HL-60/S4 treated with retinoic acid at 250 ng/mL for 4 days and 3 days (cell line): ENCODE data around the gene TSSC4.

Source experiments
- in situ Hi-C: fragments of 300-500 bp; cut with MboI; formaldehyde crosslinking; loops from 2 replicates; pipeline ENCODE4 v1.7.0; 2022; ENCODE audit warnings: low sequenced_read_pairs

The TSSC4 gene

GRCh38 chr11:2444821-2445745, 44.5 kb downstream of the TSSC4 start, which contains the start of gene KCNQ1:
TSS of gene KCNQ1 (plus strand) at chr11:2445008. CDS start at chr11:2445099, 91 bp downstream.
- in situ Hi-C loops = no loop called here

DNA sequence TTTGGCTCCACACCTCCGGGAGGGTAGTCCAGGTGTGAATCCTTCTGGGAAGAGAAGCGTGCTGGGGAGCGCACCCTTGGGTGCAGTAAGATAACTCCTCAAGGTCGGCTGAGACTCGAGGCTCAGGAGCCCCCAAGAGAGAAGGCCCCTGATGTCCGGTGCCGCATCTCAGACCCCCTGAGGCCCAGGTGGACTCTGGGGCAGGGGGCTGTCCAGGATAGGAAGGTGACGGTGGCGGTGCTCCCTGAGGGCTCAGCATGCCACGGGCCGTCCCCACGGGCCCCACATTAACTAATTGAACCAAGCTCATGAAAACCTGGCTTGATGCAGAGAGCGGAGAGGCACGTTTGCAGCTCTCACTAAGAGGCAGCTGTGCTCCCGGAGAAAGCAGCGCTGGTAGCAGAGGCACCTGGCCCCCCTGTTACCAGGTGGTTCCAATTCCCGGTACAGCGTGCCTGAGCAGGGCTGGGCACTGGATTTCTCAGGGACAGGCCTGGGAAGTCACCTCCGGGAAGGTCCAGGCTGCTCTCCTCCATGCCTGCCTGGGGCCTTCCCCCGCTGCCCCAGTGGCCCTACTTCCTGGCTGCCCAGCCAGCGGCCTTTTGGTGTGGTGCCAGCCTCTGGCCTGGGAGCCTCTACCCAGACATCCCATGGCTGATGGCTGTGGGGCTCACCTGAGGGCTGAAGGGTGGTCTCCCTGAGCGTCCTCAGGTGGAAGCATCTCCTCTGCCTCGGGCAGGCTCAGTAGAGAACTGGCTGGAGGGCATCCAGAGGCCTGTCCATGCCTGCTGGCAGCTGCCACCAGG, 45.4 kb downstream of the TSSC4 start:
- in situ Hi-C loops = no loop called here

GRCh38 chr11:2446590-2447252, 46.2 kb downstream of the TSSC4 start:
- in situ Hi-C loops = no loop called here

- in situ Hi-C loops = no loop called here
These were observed 46.9 kb downstream of the TSSC4 start for GRCh38 chr11:2447253-2447950.

DNA sequence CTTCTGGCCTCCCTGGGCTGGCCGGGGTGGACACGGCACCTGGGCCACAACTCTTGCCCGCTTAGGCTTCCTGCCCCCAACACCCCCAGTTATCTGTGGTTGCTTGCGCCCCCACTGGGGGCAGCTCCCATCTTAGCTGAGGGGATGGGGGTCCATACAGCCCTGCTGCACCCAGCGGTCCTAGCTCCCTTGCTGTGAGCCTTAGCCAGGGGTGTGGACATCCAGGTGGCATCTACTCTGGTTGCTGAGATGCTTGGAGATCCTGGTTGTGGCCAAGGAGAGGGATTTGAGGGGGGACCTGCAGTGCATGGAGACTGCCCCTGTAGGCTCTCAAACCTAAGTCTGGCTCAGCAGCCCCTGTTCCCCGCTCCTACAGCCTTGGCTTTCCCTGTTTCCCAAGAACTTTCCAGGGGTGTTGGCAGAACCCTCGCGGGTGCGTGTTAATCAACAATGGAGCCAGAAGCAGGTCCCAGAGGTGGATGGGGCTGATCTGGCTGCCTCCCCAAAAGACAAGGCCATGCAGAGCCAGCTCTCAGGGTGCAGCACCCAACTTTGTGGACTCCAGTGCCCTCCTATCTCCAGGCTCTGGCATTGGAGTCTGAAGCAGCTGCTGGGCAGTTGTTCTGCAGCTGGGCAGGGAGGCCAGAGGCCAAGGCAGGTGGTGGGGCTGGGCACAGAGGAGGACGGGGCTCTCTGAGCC, 47.6 kb downstream of the TSSC4 start:
- in situ Hi-C loops = no loop called here

- in situ Hi-C loops = no loop called here
These were observed 48.4 kb downstream of the TSSC4 start for GRCh38 chr11:2448661-2449547.

GRCh38 chr11:2449548-2450320, 49.2 kb downstream of the TSSC4 start:
- in situ Hi-C loops = no loop called here

DNA sequence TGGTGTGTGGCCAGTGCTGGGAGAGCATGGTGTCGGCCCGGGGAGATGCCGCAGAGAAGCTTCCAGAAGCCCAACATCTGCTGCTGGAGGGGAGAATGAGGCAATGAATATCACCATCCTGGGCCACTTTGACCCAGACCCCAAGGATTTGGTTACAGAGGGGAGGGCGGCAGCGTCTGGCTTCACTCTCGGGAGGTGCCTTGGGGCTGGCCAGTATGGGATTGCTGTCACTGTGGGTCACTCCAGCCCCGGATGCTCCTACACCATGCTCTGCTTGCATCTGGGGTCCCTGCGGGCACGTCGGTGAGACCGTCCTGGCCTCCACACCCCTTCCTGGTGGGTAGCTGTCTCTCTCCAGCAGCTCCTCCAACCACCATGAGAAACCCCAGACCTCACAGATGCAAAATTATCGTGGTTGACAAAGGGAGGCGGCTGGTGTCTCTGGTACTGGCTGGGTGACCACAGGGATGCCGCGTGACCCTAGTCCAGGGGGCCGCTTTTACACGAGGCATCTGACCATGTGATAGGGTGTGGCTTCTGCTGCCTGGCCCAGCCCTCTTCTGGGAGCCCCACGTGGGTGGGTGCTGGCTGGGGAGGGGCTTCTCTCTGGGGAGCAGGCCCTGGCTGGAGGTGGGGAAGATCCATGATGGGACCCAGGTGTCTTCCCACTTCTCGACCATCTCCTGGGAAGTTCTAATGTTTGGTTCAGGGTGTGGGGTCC, 49.9 kb downstream of the TSSC4 start:
- in situ Hi-C loops = no loop called here

GRCh38 chr11:2451336-2451735, 50.8 kb downstream of the TSSC4 start:
- in situ Hi-C loops = no loop called here

DNA sequence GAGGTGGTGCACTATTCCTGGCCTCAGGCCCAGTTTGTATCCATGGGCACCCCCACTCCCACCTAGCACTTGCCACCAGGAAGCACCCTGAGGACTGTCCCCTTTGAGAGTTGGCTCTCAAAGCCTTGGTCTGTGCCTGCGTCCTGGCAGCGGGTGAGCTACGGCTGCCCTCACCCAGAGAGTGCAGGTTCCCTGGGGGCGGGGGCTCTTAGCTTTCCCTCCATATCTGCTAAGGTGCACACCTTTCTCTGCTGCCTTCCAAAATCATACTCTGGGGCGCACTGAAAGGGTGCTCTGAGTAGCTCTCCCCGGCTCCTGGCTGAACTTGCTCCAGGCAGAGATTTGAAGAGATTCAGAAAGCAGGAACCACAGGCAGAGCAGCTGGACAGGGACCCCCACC, 51.4 kb downstream of the TSSC4 start:
- in situ Hi-C loops = no loop called here

GRCh38 chr11:2452321-2453012, 51.9 kb downstream of the TSSC4 start:
- in situ Hi-C loops = no loop called here

- in situ Hi-C loops = no loop called here
These were observed 52.9 kb downstream of the TSSC4 start for GRCh38 chr11:2453436-2453835.
